ENCODE data around the gene TMEM247.
"Not testable (repeated sequence)": the region's sequence is repeated elsewhere in the genome, so short reads cannot be mapped to it uniquely, and the experiment has no call there.

Gene TMEM247

DNA sequence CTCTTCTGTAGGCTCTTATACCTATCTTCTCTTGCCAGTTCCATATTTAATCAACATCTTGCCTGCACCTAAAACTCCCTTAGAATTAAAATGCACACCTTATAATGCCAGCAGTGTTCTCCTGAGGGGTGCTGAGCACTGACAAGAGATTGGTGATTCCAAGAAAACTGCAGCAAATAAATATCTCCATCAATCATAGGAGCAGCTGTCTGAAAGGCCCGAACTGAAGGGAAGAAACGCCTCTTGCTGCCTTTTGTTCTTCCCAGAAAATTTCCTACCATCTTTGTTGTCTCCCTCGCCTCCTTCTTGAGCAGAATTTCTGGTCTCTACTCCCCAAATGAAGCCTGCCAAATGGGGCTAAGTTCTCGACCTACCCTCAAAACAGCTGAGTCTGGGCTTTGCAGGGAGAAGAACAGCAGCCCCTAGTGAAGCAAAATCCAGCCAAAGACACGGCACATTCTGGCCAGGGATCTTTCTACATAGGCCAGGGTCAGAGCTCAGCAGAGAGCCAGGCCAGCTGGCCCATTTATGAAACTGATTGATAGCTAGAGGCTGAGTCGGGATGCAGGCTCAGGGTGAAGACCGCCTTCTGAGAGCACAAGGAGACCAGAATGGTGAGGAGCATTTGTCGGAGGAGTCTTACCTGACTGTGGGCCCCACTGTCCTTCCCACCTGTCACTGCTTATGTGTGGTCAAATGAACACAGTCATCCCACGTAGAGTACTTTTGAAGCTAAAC is 20.4 kb upstream of the TMEM247 start:
- DNase-seq (ENCODE audit: low read depth in 1 of 2, low spot score in 1 of 2), result no peak

DNA sequence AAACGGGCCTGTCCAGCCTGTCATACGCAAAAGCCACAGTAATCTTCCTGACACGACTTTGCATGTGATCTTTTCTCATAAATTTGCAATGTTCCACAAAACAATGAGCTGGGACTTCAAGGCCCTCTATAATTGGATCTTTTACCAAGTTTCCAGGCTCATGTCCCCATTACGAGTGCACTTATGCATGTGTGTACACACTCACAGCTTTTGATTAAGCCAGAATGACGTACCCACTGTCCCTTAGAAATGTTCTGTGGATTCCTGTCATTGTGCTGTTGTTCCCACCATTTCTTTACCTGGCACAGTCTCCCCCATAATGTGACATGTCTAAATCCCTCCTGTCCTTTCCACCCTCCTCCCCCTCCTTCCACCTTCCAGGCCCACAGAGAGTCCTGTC is 19.7 kb upstream of the TMEM247 start:
- no peak for DNase-seq (ENCODE audit: low read depth in 1 of 2, low spot score in 1 of 2)

DNA sequence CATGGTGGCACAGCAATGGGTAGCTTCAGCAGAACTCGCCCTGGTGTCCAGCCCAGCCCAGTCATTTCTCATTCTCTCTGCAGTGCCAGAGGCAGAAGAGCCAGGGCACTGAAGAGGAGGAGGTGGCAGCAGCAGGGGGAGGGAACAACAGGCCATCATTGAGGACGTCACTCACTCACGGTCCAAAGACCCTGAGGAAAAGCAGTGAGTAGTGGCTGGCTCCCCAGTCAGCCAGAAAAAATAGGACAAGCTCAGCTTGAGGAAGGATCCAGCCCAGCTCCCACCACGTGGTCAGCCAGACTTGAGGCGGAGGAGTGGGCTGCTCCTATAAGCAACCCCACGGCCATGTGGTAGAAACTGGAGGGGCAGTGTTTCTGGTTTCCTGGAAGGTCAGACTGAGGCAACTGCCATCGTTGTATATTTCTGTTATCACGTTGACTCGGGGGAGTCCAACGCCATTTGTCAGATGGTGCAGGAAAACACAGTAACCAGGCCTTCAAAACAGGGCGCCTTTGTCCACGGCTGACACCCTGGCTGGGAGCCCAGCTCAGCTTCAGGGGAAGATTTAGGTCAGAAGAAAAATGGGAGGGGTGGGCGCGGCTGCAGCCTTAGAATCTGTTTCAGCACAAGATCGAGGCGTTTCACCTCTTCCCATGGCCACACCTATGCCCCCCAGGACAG is 19.0 kb upstream of the TMEM247 start:
- no peak for DNase-seq (ENCODE audit: low read depth in 1 of 2, low spot score in 1 of 2)

DNA sequence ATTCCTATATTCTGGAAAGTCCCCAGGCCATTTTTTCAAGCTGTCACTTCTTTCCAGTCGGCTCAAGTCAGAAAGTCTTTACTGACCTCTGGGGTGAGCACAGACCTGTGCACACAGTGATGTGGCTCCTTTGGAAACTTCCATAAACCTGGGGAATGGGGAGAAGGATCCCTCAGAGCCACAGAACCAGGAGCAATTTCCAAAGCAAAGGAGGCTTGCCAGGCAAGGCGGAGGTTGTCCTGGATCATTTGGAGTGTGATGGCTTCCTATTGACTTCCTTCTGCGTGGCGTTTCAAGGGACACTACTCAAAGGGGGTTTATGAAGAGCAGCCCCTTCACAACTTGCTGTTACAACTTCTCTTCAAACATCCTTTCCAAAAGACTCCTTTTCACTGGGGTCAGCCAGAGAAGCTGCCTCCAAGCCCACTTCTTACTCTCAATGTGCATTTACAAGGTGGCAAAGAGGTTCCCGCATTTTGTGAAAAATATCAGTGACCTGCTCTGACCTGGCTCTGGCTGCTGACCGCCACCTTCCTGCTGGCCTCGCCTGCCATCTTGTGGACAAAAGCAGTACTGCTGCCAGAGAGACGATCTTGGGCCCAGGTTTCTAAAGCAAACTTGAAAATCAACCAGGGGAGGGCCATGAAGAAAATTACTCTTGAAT is 18.2 kb upstream of the TMEM247 start:
- peak; percentile 58 to 63 for DNase-seq (ENCODE audit: low read depth in 1 of 2, low spot score in 1 of 2)

DNA sequence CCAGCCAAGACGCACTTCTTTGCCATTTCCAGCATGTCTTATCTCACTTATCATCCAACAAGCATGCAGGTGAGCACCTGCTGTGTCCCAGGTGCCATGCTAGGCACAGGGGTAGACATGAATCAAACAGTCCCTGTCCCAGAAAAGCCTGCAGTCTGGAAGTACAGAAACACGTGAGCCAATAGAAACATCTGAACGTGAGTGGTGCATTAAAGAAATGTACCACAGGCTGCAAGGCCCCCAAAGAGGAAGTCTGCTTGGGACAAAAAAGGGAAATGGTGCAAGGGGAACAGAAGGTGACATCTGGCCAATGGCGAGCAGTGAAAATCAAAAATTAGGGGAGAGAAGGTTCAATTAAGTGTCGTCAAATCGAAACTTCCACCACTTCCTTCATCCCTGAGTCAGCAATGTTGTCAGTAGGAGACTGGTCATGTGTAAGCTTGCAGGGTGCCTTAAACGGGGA is 17.6 kb upstream of the TMEM247 start:
- DNase-seq (ENCODE audit: low read depth in 1 of 2, low spot score in 1 of 2), result no peak

DNA sequence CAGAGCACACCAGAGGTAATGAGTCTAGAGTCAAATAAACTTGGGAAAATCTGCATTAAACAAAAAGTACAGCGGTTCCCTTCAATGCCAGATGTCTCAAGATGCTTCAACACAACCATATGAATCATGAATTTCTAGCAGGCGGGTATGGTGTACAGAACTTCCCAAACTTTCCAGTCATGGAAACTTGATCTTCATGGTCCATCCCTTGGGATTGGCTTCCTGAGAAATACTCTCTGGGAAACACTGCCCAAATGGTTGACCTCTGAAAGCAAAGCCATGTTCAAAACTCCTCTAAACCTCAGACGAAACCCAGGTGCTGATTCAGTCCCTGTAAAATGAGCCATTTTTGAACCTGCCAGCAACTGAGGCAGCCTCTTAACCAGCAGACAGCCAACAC is 16.4 kb upstream of the TMEM247 start:
- DNase-seq (ENCODE audit: low read depth in 1 of 2, low spot score in 1 of 2), result no peak

DNA sequence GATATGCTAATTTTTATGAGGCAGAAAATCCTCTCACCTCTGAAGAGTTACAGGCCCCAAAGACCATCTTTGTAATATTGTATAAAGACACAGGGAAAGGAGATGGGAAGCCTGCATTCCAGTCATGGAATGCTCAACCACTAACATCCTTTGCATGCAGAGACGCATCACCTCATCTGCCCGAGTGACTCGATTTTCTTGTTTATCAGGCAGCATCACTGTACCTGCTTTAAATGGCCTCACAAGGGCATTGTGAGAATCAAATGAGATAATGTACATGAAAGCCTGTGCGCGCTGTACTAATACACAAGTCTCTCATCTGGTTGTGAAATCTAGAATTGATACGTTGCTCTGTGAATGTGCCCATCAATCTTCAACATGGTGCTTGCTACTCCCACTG is 10.2 kb upstream of the TMEM247 start:
- DNase-seq (ENCODE audit: low read depth in 1 of 2, low spot score in 1 of 2), result no peak

DNA sequence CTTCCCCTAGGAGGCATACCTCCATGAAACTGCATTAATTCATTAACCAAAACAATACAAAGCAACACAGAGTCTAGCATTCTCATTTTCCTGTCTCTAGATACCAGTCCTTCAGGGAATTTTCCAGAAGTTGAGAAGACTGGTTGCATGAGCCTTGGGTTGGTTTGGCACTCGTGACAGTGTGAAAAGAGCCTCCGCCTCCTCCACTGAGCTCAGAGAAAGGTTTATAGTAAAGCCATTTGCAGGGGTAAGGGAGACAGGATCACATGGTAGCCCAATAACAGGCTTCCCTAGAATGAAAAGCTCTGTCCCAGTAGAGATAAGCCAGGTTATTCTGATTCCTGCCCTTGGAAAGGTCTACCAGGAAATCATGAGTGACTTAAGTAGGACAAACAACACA is 9.7 kb upstream of the TMEM247 start:
- DNase-seq (ENCODE audit: low read depth in 1 of 2, low spot score in 1 of 2), result no peak

DNA sequence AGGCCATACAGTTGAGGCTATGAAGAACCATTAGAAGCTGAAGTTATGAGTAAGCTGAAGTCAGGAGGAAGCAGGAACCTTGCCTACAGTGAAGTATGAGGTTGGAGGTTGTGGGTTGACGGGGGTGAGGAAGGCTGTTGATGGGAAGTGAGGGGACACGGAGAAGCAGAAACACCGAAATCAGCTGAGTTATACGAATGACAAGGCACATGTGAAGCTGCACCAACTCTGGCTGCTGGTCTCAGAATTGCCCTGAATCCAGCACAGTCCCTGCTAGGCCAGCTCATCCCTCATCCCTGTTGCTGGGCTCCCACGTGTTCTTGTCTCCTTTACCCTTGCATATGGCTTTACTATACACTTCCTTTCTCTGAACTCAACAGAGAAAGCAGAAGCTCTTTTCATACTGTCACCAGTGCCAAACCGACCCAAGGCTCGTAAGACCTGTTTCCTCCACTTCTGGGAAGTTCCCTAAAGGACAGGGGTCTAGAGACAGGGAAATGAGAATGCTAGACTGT is 9.2 kb upstream of the TMEM247 start:
- no peak for DNase-seq (ENCODE audit: low read depth in 1 of 2, low spot score in 1 of 2)

DNA sequence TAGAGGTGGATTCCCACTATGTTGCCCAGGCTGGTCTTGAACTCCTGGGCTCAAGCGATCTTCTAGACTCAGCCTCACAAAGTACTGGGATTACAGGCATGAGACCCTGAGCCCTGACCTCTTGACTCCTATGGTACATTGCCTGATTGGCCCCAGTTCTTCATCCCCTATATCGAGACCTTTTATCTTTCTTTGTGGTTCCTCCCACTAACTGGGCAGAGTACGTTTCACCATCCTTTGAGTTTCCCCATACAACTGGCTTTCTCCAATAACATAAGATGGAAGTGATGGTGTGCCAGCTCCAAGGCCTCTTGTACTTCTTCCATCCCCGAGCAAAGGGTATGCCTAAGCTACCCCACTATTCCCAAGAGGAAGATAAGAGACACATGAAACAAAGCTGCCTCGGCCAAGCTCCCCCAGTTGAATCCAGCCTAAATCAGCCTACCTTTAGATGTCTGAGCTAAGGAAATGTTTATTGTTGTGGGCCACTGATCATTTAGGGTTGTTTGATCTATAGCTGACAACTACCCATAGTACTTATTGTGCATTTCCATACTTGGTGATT is 8.3 kb upstream of the TMEM247 start:
- no peak for DNase-seq (ENCODE audit: low read depth in 1 of 2, low spot score in 1 of 2)

DNA sequence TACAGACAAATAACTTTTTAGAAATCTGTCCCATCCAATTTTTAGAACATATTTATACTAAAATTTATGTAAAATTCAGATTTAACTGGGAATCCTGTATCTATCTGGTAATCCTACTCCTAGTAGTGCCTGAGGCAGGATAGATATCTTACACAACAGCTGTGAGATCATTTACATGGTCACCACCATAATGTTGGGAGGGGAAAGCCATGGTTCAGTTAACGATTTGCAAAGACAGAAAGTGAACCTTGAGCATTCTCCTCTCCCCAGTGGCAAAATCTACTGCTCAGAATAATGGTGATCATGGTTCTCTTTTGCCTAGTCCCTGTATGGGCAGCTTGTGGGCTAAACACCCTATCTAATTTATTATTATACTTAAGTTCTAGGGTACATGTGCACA is 7.7 kb upstream of the TMEM247 start:
- DNase-seq (ENCODE audit: low read depth in 1 of 2, low spot score in 1 of 2), result no peak

DNA sequence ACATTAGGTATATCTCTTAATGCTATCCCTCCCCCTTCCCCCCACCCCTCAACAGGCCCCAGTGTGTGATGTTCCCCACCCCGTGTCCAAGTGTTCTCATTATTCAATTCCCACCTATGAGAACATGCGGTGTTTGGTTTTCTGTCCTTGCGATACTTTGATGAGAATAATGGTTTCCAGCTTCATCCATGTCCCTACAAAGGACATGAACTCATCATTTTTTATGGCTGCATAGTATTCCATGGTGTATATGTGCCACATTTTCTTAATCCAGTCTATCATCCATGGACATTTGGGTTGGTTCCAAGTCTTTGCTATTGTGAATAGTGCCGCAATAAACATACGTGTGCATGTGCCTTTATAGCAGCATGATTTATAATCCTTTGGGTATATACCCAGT is 7.2 kb upstream of the TMEM247 start:
- not testable (repeated sequence) for DNase-seq (ENCODE audit: low read depth in 1 of 2, low spot score in 1 of 2)

DNA sequence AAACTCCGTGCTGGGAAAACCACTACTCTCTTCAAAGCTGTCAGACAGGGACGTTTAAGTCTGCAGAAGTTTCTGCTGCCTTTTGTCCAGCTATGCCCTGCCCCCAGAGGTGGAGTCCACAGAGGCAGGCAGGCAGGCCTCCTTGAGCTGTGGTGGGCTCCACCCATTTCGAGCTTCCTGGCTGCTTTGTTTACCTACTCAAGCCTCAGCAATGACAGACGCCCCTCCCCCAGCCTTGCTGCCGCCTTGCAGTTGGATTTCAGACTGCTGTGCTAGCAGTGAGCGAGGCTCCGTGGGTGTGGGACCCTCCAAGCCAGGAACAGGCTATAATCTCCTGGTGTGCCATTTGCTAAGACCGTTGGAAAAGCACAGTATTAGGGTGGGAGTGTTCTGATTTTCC is 1.9 kb upstream of the TMEM247 start:
- DNase-seq (ENCODE audit: low read depth in 1 of 2, low spot score in 1 of 2), result not testable (repeated sequence)

DNA sequence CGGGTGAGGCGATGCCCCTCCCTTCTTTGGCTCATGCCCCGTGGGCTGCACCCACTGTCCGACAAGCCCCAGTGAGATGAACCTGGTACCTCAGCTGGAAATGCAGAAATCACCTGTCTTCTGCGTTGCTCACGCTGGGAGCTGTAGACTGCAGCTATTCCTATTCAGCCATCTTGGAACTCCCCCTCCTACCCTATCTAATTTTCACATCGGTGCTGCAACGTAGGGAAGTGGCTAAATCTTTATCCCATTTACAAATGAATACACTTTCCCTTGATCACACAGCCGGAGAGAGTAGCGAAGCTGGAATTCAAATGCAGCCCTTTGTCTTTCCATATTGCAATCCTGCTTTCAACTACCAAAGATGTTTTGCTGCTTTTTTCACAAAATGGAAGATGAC is 1.4 kb upstream of the TMEM247 start:
- no peak for DNase-seq (ENCODE audit: low read depth in 1 of 2, low spot score in 1 of 2)

DNA sequence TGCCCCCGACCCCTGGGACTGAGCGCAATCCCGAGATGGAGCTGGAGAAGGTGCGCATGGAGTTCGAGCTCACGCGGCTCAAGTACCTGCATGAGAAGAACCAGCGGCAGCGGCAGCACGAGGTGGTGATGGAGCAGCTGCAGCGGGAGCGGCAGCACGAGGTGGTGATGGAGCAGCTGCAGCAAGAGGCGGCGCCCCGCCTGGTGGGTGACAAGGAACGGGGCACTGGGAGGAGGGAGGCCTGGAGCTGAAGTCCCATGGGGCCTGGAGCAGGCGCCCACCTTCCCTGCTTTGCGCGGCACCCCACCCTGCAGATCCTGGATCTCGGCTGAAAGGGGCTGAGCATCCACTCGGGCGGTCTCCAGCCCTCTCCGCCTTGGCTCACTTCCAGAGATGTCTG is 1.2 kb downstream of the TMEM247 start:
- DNase-seq (ENCODE audit: low read depth in 1 of 2, low spot score in 1 of 2), result no peak

DNA sequence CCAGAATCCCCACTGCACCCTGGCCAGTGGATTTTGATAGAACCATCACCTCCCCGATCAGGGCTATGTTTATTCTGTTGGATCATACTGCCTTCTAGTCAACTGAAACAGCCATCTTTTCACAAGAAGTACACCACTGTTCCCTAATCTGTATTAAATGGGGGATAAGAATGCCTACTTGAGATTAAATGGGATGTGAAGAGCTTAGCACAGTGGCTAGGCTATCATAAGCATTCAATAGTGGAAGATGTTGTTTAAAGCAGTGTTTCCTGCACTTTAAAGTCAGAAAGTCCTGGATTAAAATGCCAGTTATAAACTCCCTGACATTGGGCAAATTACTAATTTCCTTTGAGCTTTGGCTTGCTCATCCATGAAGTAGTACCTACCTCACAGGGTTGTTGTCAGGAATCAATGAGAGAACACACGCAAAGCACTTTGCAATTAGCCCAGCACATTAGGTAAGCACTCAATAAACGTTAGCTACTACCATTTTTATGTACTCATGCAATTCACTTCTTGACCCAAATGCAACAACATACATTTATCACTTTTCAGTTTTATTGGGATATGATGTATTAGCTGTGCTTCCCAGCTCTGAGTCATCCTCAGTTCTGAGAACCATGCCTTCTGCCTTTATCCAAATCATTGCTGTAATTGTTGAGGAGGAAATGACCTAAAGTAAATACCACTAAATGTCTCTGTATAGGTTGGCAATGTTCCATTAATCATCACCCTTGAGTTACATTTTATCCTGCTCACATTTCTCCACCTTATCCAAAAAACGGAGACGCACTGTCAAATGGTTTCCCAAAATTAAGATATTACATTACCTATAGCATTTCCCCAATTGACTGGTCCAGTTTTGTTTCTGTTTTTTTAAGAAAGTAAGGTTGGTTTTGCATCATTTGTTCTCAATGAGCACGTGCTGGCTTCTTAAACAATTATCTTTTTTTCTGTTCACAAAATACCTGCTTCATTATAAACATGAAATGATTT is 2.1 kb downstream of the TMEM247 start:
- DNase-seq (ENCODE audit: low read depth in 1 of 2, low spot score in 1 of 2), result no peak

DNA sequence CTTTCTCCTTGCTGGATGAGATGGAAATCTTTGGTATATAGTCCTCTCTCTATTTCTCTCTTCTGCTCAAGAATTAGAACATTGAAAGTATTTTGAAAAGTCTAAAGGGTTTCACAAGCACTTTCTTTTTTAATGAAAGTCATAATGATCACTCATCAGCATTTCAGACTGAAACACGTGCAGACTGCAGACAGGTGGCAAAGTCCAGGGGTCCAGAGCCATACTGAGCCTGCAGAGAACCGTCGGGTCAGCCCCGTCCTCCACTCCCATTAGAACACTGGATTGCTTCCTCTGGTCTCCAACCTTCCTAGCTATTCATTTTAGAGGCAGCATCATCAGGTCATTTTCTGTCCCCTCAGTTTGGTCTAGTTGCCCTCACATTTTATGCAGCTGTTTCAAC is 3.1 kb downstream of the TMEM247 start:
- DNase-seq (ENCODE audit: low read depth in 1 of 2, low spot score in 1 of 2), result no peak

DNA sequence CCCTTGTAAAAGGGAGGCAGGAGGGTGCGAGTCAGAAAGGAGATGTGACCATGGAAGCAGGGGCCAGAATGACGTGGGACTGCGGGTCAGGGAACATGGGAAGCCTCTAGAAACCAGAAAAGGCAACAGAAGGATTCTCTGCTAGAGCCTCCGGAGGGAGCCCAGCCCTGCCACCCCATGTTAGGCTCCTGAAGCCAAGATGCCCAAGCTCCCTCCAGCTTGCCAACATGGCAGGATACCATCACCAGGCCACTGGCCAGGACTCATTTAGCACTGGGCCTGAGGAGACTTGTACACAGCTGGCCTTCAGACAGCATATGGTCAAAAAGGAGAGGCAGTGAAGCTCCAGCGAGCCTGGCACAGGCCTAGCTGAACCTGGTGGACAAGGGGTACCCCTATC is 5.6 kb downstream of the TMEM247 start:
- no peak for DNase-seq (ENCODE audit: low read depth in 1 of 2, low spot score in 1 of 2)

DNA sequence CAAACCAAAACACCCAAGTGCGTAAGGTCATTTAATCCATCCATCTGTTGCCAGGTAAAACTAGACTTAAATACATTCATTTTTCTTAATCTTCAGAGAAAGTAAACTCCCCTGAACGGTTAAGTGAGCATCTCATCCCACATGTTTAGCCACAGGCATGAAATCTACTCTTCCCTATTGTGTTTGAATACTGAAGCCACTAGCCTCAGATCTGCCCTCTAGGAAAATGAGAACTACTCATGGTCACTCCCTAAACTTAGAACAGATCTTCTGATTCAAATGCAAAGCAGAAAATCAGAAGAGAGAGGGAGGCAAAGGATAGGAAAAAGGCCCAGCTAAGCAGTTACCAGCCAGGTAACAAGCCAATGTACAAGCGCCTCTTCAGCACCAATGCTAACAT is 7.1 kb downstream of the TMEM247 start:
- DNase-seq (ENCODE audit: low read depth in 1 of 2, low spot score in 1 of 2), result no peak

DNA sequence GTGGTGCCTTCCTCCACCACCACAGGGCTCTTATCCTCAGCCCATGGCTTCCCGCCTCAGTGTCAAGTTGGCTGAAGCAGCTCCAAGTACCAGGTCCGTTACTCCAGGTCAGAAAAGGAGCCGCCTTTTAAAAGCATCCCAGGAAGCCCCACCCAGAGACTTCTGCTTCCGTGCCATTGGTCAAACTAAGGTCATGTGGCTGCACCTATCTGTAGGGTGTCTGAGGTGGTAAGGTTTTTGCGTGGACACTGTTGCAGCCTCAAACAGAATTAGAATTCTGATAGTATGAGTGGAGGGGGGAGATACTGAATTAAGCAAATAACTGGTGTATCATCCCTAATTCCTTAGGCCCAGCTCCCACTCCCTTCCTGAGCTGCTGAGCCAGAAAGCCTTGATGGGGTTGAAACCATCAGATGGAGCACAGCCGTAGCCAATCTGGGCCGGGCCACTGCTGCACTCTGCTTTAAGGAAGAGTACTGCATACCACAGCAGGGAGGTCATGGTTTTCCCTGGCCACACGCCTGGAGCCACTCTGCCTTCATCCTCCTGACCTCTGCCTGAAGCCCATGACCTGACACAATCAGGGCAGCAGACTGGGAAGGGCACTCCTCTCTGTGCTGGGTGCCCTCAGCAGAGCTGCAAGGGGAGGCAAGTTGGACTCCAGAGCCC is 8.4 kb downstream of the TMEM247 start:
- DNase-seq (ENCODE audit: low read depth in 1 of 2, low spot score in 1 of 2), result no peak
